Loucy (cell line): ENCODE data around the gene NFASC.

ENCODE experiments used
- EZH2phosphoT487 ChIP-seq: fragments of 200-600 bp; IDR thresholded peaks from 2 replicates; pipeline ENCODE4 v1.6.1; 2018; ENCODE audit warnings: antibody characterized with exemption, mild to moderate bottlenecking, moderate library complexity, borderline replicate concordance
- TF ChIP-seq, protein P1 (sequence below): fragments of 200-600 bp; sonication (generic); conservative IDR thresholded peaks from 2 replicates; pipeline ENCODE4 v1.5.1; 2014; ENCODE audit warnings: mild to moderate bottlenecking, antibody characterized with exemption, low read length

DNA sequence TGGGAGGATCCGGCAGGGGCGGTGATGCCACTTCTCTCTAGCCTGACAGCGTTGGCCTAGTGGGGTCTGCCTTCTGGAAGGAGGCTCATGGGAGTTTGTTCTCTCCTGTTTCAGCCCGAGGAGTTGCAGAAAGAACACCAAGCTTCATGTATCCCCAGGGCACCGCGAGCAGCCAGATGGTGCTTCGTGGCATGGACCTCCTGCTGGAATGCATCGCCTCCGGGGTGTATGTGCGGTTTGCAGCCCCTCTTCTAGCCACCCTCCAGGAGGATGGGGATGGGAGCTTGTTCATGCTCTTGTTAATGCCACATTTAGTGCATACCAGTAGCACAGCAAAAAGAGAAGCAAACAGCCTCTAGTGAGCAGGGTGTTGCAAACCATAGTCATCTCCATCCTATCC, 97.5 kb downstream of the NFASC start:
- TF ChIP-seq, protein P1, sequence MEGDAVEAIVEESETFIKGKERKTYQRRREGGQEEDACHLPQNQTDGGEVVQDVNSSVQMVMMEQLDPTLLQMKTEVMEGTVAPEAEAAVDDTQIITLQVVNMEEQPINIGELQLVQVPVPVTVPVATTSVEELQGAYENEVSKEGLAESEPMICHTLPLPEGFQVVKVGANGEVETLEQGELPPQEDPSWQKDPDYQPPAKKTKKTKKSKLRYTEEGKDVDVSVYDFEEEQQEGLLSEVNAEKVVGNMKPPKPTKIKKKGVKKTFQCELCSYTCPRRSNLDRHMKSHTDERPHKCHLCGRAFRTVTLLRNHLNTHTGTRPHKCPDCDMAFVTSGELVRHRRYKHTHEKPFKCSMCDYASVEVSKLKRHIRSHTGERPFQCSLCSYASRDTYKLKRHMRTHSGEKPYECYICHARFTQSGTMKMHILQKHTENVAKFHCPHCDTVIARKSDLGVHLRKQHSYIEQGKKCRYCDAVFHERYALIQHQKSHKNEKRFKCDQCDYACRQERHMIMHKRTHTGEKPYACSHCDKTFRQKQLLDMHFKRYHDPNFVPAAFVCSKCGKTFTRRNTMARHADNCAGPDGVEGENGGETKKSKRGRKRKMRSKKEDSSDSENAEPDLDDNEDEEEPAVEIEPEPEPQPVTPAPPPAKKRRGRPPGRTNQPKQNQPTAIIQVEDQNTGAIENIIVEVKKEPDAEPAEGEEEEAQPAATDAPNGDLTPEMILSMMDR, result no peak
- TF ChIP-seq EZH2phosphoT487, result no peak
